ENCODE data around the gene FRRS1. TPM values are rescaled to one million over a fixed set of nuclear protein-coding genes. Genes with fewer than 3 reads are reported as not detected.
"Not testable (repeated sequence)": the region's sequence is repeated elsewhere in the genome, so short reads cannot be mapped to it uniquely, and the experiment has no call there.

Gene FRRS1
- total and polyA plus RNA-seq, 8 donors: 8.0 to 15.1 (median 12.4) TPM

GRCh38 chr1:99808391-99809115, 42.1 kb upstream of the FRRS1 start:
- ATAC-seq: peak; percentile 97
- Histone ChIP-seq H3K27ac (no peak overlapping the region), H3K9me3 (no peaks in the 10 kb centered on the region), H3K4me3 (no peak overlapping the region), H3K4me1 (peaks cover 0 to 6% of the 10 kb centered on the region in 2 donors), H3K27me3 (peaks cover 0 to 1% of the 10 kb centered on the region in 2 donors), H3K36me3 (no peaks in the 10 kb centered on the region)
- intact Hi-C loops (cut with DNase I): loop anchor here in 1 of 2 donors (5.0 kb wide), 1 partner anchor 654 kb away; no protein-coding TSS in a partner anchor
- TF ChIP-seq CTCF (IDR thresholded peaks at IDR 0.05): peak; percentile 54 to 60
- peak in 2 of 4 donors; percentile 79 to 87 for DNase-seq

- H3K36me3 ChIP-seq: no peaks in the 10 kb centered on the region
- no peak for TF ChIP-seq CTCF (IDR thresholded peaks at IDR 0.05)
- no peak overlapping the region for H3K27ac ChIP-seq
- no peaks in the 10 kb centered on the region for H3K9me3 ChIP-seq
- DNase-seq (no peak), ATAC-seq (no peak)
- H3K4me3 ChIP-seq: no peak overlapping the region
- H3K4me1 ChIP-seq: peaks cover 0 to 6% of the 10 kb centered on the region in 2 donors
- intact Hi-C loops (cut with DNase I): loop anchor here in 1 of 2 donors (5.0 kb wide), 1 partner anchor 655 kb away; no protein-coding TSS in a partner anchor
- H3K27me3 ChIP-seq: peaks cover 0 to 6% of the 10 kb centered on the region in 2 donors
Observed at GRCh38 chr1:99806882-99807281, 40.4 kb upstream of the FRRS1 start.

GRCh38 chr1:99801584-99801983, 35.1 kb upstream of the FRRS1 start:
- intact Hi-C loops (cut with DNase I): no loop called here
- no peak for ATAC-seq
- no peak overlapping the region for H3K27ac ChIP-seq
- H3K4me1 ChIP-seq: no peaks in the 10 kb centered on the region
- H3K36me3 ChIP-seq: no peaks in the 10 kb centered on the region
- H3K4me3 ChIP-seq: no peak overlapping the region
- no peaks in the 10 kb centered on the region for H3K9me3 ChIP-seq
- H3K27me3 ChIP-seq: peaks cover 0 to 6% of the 10 kb centered on the region in 2 donors
- no peak for DNase-seq
- no peak for TF ChIP-seq CTCF (IDR thresholded peaks at IDR 0.05)

- H3K4me3 ChIP-seq; H3K4me1 ChIP-seq; H3K9me3 ChIP-seq; intact Hi-C loops (cut with DNase I); H3K36me3 ChIP-seq; DNase-seq; ATAC-seq; H3K27ac ChIP-seq; H3K27me3 ChIP-seq: not testable (repeated sequence)
Observed at GRCh38 chr1:99793861-99794260, 27.4 kb upstream of the FRRS1 start.

GRCh38 chr1:99789715-99790114, 23.3 kb upstream of the FRRS1 start:
- no peak overlapping the region for H3K4me3 ChIP-seq
- H3K27me3 ChIP-seq: no peaks in the 10 kb centered on the region
- ATAC-seq: no peak
- no peaks in the 10 kb centered on the region for H3K4me1 ChIP-seq
- no peak overlapping the region for H3K27ac ChIP-seq
- no peaks in the 10 kb centered on the region for H3K36me3 ChIP-seq
- no peak for TF ChIP-seq CTCF (IDR thresholded peaks at IDR 0.05)
- intact Hi-C loops (cut with DNase I): no loop called here
- no peak for DNase-seq
- H3K9me3 ChIP-seq: no peaks in the 10 kb centered on the region

Measured in left lung (tissue), 10 donors.